IMR-90 (cell line): ENCODE measurements around the gene TSC2. TPM values are rescaled to one million over a fixed set of nuclear protein-coding genes. Genes with fewer than 3 reads are reported as not detected.

Experiments
- ATAC-seq: fragments of 200-7000 bp; cut with Tn5 transposase; 2 replicates; pipeline ENCODE4 v1.9.1; 2020; ENCODE audit warnings: low read depth, mild to moderate bottlenecking, moderate library complexity
- BruUV-seq: library from RNA; stranded (reverse); fragments of 400-500 nt; replicated peaks from 2 replicates; lab custom pipeline; 2021; lab: Mats Ljungman, UMichigan
- CTCF ChIA-PET: fragments of 300-600 bp; formaldehyde crosslinking; extraction: SDS; loops from one replicate; lab custom pipeline; 2021; ENCODE audit warnings: antibody characterized with exemption; lab: Yijun Ruan, JAX
- POLR2A ChIA-PET: fragments of 300-600 bp; sonication (Branson Sonifier 250); formaldehyde crosslinking; loops from one replicate; lab custom pipeline; 2022; ENCODE audit warnings: antibody characterized with exemption; ENCODE audit not compliant: unreplicated experiment; lab: Charles Lee
- DNase-seq: peaks from one replicate; pipeline ENCODE4 v3.0.0; 2013
- H2AFZ ChIP-seq: replicated peaks from 2 replicates; pipeline ENCODE3; 2013; ENCODE audit warnings: low read length, mild to moderate bottlenecking; ENCODE audit not compliant: poor library complexity
- H2AK5ac ChIP-seq: 2 replicates; pipeline ENCODE4 v1.6.1; 2013; ENCODE audit warnings: low read depth, low read length, inconsistent platforms
- H2AK9ac ChIP-seq: replicated peaks from 2 replicates; pipeline ENCODE3; 2013; ENCODE audit warnings: mild to moderate bottlenecking, low read depth, low read length, moderate library complexity; ENCODE audit not compliant: poor library complexity
- H2BK120ac ChIP-seq: 2 replicates; pipeline ENCODE4 v1.6.1; 2013; ENCODE audit warnings: low read depth, low read length, inconsistent platforms
- H2BK15ac ChIP-seq: 3 replicates; pipeline ENCODE4 v1.6.1; 2013; ENCODE audit warnings: low read depth, low read length, inconsistent platforms
- H2BK20ac ChIP-seq: 2 replicates; pipeline ENCODE4 v1.6.1; 2013; ENCODE audit warnings: low read depth, mild to moderate bottlenecking, inconsistent platforms, low read length, moderate library complexity
- H2BK5ac ChIP-seq: 2 replicates; pipeline ENCODE4 v1.6.1; 2013; ENCODE audit warnings: mild to moderate bottlenecking, low read depth, low read length, inconsistent platforms; ENCODE audit not compliant: poor library complexity, severe bottlenecking
- H3K14ac ChIP-seq: replicated peaks from 2 replicates; pipeline ENCODE4 v1.6.1; 2013; ENCODE audit warnings: low read depth, low read length, inconsistent platforms
- H3K18ac ChIP-seq: 2 replicates; pipeline ENCODE4 v1.6.1; 2013; ENCODE audit warnings: low read depth, low read length, control low read depth
- H3K23ac ChIP-seq: 2 replicates; pipeline ENCODE4 v1.6.1; 2013; ENCODE audit warnings: low read depth, low read length, inconsistent platforms
- H3K27ac ChIP-seq: 2 replicates; pipeline ENCODE4 v1.5.1; 2013; ENCODE audit warnings: mild to moderate bottlenecking, control low read depth, low read length; ENCODE audit not compliant: insufficient read depth
- H3K27me3 ChIP-seq: 2 replicates; pipeline ENCODE4 v1.6.1; 2013; ENCODE audit warnings: low read length; ENCODE audit not compliant: control insufficient read depth, insufficient read depth
- H3K36me3 ChIP-seq: 2 replicates; pipeline ENCODE4 v1.6.1; 2013; ENCODE audit warnings: low read length, mixed read lengths; ENCODE audit not compliant: control insufficient read depth, insufficient read depth
- H3K4ac ChIP-seq: 2 replicates; pipeline ENCODE4 v1.6.1; 2013; ENCODE audit warnings: low read depth, low read length, inconsistent platforms
- H3K4me1 ChIP-seq: 2 replicates; pipeline ENCODE4 v1.6.1; 2013; ENCODE audit warnings: low read length, mixed read lengths; ENCODE audit not compliant: control insufficient read depth, insufficient read depth
- H3K4me2 ChIP-seq: 2 replicates; pipeline ENCODE4 v1.6.1; 2013; ENCODE audit warnings: low read depth, mild to moderate bottlenecking, control low read depth, low read length, moderate library complexity
- H3K4me3 ChIP-seq: 2 replicates; pipeline ENCODE4 v1.5.1; 2013; ENCODE audit warnings: low read depth, mild to moderate bottlenecking, control low read depth, low read length, moderate library complexity; ENCODE audit not compliant: insufficient read depth
- H3K56ac ChIP-seq: 2 replicates; pipeline ENCODE4 v1.6.1; 2013; ENCODE audit warnings: low read length, inconsistent platforms; ENCODE audit not compliant: insufficient read depth; ENCODE audit errors: extremely low read depth
- H3K79me1 ChIP-seq, 2 experiments: 2 replicates each; pipeline ENCODE4 v1.6.1; 2013; ENCODE audit warnings: low read length in 2 of 2, inconsistent platforms in 1 of 2, low read depth in 1 of 2
- H3K9ac ChIP-seq: 2 replicates; pipeline ENCODE4 v1.6.1; 2013; ENCODE audit warnings: low read depth, low read length, control low read depth
- H3K9me1 ChIP-seq: 2 replicates; pipeline ENCODE4 v1.6.1; 2013; ENCODE audit warnings: low read length, inconsistent platforms; ENCODE audit not compliant: insufficient read depth
- H3K9me3 ChIP-seq: 2 replicates; pipeline ENCODE4 v1.6.1; 2013; ENCODE audit warnings: low read length; ENCODE audit not compliant: control insufficient read depth, insufficient read depth
- H4K20me1 ChIP-seq: 2 replicates; pipeline ENCODE4 v1.6.1; 2013; ENCODE audit warnings: low read length, inconsistent platforms; ENCODE audit not compliant: insufficient read depth
- H4K5ac ChIP-seq: 2 replicates; pipeline ENCODE4 v1.6.1; 2013; ENCODE audit warnings: mild to moderate bottlenecking, low read depth, low read length, control low read depth
- H4K8ac ChIP-seq, 2 experiments: 2 replicates each; pipeline ENCODE4 v1.6.1; 2013; ENCODE audit warnings: low read depth in 2 of 2, low read length in 2 of 2, control low read depth in 1 of 2, inconsistent platforms in 1 of 2
- H4K91ac ChIP-seq: 2 replicates; pipeline ENCODE4 v1.6.1; 2013; ENCODE audit warnings: low read depth, low read length, inconsistent platforms; ENCODE audit not compliant: insufficient read depth
- MXI1 ChIP-seq: IDR thresholded peaks from 2 replicates; pipeline ENCODE4 v1.6.1; 2012; ENCODE audit warnings: low read depth, mild to moderate bottlenecking, low read length, moderate library complexity, borderline replicate concordance
- POLR2A ChIP-seq: IDR thresholded peaks from 2 replicates; pipeline ENCODE4 v1.6.1; 2012; ENCODE audit warnings: mild to moderate bottlenecking, low read depth, low read length
- WGBS, 2 experiments: methylation state at CpG; one replicate each; pipeline versions ENCODE4 v1.1.5 to v1.1.7; 2013; ENCODE audit warnings: missing lambda C conversion rate in 2 of 2; ENCODE audit not compliant: insufficient read length in 1 of 2; ENCODE audit errors: extremely low coverage in 2 of 2; 5-methylcytosine and 5-hydroxymethylcytosine counted together
- dilution Hi-C: fragments of 300-500 bp; cut with HindIII; formaldehyde crosslinking; loops from one replicate; pipeline ENCODE4 v1.14.3; 2018; ENCODE audit warnings: low sequenced_read_pairs; ENCODE audit not compliant: unreplicated experiment
- in situ Hi-C: fragments of 300-500 bp; cut with MboI; formaldehyde crosslinking; loops from 3 replicates; pipeline ENCODE4 v1.14.3; 2019; ENCODE audit warnings: low sequenced_read_pairs, inconsistent platforms, mixed read lengths
- intact Hi-C: fragments of 100-400 bp; cut with micrococcal nuclease; formaldehyde crosslinking; loops from 2 replicates; pipeline ENCODE4 v1.10.0; 2022
- polyA plus RNA-seq, 3 experiments: library from polyadenylated mRNA; depleted of rRNA; stranded (reverse); fragments of >200 nt; gene quantifications; 2 replicates each; pipeline ENCODE4 v1.2.3, GENCODE V29; 2012; ENCODE audit warnings: low replicate concordance in 1 of 3
- total RNA-seq: library from RNA; depleted of rRNA; stranded (reverse); fragments of >200 nt; gene quantifications from 2 replicates; pipeline ENCODE4 v1.2.3, GENCODE V29; 2012

The TSC2 gene
- total and polyA plus RNA-seq, 2 of the 4 experiments (the other 2 are of a cell fraction), result 31.4 to 88.6 TPM

GRCh38 chr16:2083876-2084780, 36.3 kb downstream of the TSC2 start:
- Histone ChIP-seq H4K20me1 (peaks cover 25% of the 10 kb centered on the region), H3K79me1 (0 out of 4 replicates have a peak, but pooled peaks cover 0 to 3% of the 10 kb centered on the region in 2 experiments), H3K4ac (no peak overlapping the region), H2BK5ac (no peak overlapping the region), H3K27me3 (no peaks in the 10 kb centered on the region), H4K91ac (no peak overlapping the region), H3K27ac (no peak overlapping the region), H3K36me3 (peaks cover 83% of the 10 kb centered on the region), H3K23ac (no peak overlapping the region), H3K18ac (no peak overlapping the region), H2BK15ac (no peak overlapping the region), H3K9ac (no peak overlapping the region), H3K4me3 (no peak overlapping the region), H3K4me2 (no peak overlapping the region), H3K14ac (no peak overlapping the region), H2AK5ac (no peak overlapping the region), H3K4me1 (peaks cover 3% of the 10 kb centered on the region; the same call in 1 of the 2 replicates), H4K8ac (no peak overlapping the region), H3K9me1 (no peaks in the 10 kb centered on the region), H2AK9ac (peak overlapping the region; percentile 82), H2BK20ac (no peak overlapping the region), H3K56ac (no peak overlapping the region), H4K5ac (no peak overlapping the region), H2BK120ac (no peak overlapping the region), H2AFZ (no peak overlapping the region), H3K9me3 (no peaks in the 10 kb centered on the region)
- DNase-seq (no peak), ATAC-seq (no peak)
- WGBS, 2 experiments, result 96% methylated on average over 31 of the region's 44 CpGs; no CpG with 5 or more reads in 1 of the 2 experiments
- intact Hi-C loops (no loop called here), dilution Hi-C loops (no loop called here), in situ Hi-C loops (no loop called here)
- ChIA-PET CTCF (no interaction called here), POLR2A (no interaction called here)
- TF ChIP-seq POLR2A, result no peak
- no peak for TF ChIP-seq MXI1
- BruUV-seq, result TSS peak; percentile 77
